ENCODE measurements around the gene CPED1. TPM values are rescaled to one million over a fixed set of nuclear protein-coding genes. Genes with fewer than 3 reads are reported as not detected.

Gene CPED1
- total RNA-seq, 2 donors from 2014 or later: 77.4 to 126 TPM

DNA sequence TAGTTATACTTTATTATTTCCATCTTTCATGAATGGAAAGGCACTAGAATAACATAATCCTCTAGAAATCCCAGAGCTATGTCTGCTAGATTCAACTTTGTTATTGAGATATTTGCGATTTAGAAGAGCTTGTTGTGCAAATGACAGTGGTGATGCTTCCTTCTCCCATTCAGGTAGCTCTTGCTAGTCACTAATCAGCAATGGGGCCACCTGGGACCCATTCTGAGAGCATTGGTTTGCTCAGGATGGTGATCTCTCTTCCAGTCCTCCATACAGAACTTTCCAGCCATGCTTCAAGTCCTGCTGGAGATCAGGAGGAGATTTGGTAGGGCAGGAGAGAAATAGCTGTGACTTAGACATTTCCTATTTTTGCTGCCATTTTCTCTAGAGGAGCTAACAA, 274.5 kb downstream of the CPED1 start:
- no peak for ATAC-seq (ENCODE audit: insufficient number of reproducible peaks, low FRiP score, low read depth)

GRCh38 chr7:121266307-121266894, 277.9 kb downstream of the CPED1 start:
- no peak overlapping the region for H3K27ac ChIP-seq
- H3K9me3 ChIP-seq: no peaks in the 10 kb centered on the region
- peaks cover 7% of the 10 kb centered on the region for H3K36me3 ChIP-seq
- no peak for ATAC-seq (ENCODE audit: insufficient number of reproducible peaks, low FRiP score, low read depth)
- no peak for DNase-seq (ENCODE audit: low spot score)
- TF ChIP-seq, protein P1, sequence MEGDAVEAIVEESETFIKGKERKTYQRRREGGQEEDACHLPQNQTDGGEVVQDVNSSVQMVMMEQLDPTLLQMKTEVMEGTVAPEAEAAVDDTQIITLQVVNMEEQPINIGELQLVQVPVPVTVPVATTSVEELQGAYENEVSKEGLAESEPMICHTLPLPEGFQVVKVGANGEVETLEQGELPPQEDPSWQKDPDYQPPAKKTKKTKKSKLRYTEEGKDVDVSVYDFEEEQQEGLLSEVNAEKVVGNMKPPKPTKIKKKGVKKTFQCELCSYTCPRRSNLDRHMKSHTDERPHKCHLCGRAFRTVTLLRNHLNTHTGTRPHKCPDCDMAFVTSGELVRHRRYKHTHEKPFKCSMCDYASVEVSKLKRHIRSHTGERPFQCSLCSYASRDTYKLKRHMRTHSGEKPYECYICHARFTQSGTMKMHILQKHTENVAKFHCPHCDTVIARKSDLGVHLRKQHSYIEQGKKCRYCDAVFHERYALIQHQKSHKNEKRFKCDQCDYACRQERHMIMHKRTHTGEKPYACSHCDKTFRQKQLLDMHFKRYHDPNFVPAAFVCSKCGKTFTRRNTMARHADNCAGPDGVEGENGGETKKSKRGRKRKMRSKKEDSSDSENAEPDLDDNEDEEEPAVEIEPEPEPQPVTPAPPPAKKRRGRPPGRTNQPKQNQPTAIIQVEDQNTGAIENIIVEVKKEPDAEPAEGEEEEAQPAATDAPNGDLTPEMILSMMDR (IDR thresholded peaks at IDR 0.05): no peak
- no peaks in the 10 kb centered on the region for H3K4me1 ChIP-seq (ENCODE audit: control insufficient read depth in 1 of 2, low read depth in 2 of 2)
- H3K4me3 ChIP-seq: no peak overlapping the region
- no peaks in the 10 kb centered on the region for H3K27me3 ChIP-seq (replicated peaks; ENCODE audit: insufficient read depth)

More for the DNA sequence above, 274.5 kb downstream of the CPED1 start:
- no peaks in the 10 kb centered on the region for H3K4me1 ChIP-seq (ENCODE audit: control insufficient read depth in 1 of 2, low read depth in 2 of 2)
- TF ChIP-seq, protein P1 (IDR thresholded peaks at IDR 0.05): no peak
- no peak for DNase-seq (ENCODE audit: low spot score)
- no peaks in the 10 kb centered on the region for H3K27me3 ChIP-seq (replicated peaks; ENCODE audit: insufficient read depth)
- peaks cover 7% of the 10 kb centered on the region for H3K36me3 ChIP-seq
- no peak overlapping the region for H3K4me3 ChIP-seq
- H3K27ac ChIP-seq: no peak overlapping the region
- H3K9me3 ChIP-seq: no peaks in the 10 kb centered on the region

DNA sequence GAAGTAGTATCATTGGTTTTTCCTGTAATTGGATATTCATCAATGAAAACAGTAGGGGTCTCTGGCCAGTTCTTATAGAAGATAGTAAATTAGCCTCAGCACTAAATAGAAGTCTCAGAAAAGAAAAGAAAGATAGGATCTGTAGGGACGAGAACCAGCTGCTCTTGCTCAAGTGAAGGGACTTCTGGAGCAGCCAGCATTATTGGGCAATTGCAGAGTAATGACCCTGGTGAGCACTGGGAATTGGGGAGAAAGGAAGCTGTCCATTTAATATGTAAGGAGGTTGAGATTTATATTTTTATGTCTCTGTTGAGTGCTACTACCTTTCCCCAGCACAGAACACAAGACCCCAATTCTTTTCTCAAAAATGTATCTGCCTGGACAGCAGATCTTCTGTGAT, 279.1 kb downstream of the CPED1 start:
- DNase-seq (ENCODE audit: low spot score) (no peak), ATAC-seq (ENCODE audit: insufficient number of reproducible peaks, low FRiP score, low read depth) (no peak)
- Histone ChIP-seq H3K4me3 (no peak overlapping the region), H3K9me3 (no peaks in the 10 kb centered on the region), H3K4me1 (ENCODE audit: control insufficient read depth in 1 of 2, low read depth in 2 of 2) (no peaks in the 10 kb centered on the region), H3K27me3 (replicated peaks; ENCODE audit: insufficient read depth) (no peaks in the 10 kb centered on the region), H3K27ac (no peak overlapping the region), H3K36me3 (peaks cover 7% of the 10 kb centered on the region)
- TF ChIP-seq, protein P1 (IDR thresholded peaks at IDR 0.05): no peak

DNA sequence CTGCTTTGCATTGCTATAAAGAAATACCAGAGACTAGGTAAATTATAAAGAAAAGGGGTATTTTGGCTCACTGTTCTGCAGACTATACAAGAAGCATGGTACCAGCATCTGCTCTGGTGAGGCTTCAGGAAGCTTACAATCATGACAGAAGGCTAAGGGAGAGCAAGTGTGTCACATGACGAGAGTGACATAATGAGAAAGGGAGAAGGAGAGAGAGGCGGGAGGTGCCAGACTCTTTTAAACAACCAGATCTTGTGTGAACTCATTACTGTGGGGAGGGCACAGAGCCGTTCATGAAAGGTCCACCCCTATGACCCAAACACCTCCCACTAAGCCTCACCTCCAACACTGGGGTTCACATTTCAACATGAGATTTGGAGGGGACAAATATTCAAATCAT, 281.3 kb downstream of the CPED1 start:
- TF ChIP-seq, protein P1 (IDR thresholded peaks at IDR 0.05): no peak
- H3K4me1 ChIP-seq (ENCODE audit: control insufficient read depth in 1 of 2, low read depth in 2 of 2): no peaks in the 10 kb centered on the region
- no peaks in the 10 kb centered on the region for H3K27me3 ChIP-seq (replicated peaks; ENCODE audit: insufficient read depth)
- peaks cover 6% of the 10 kb centered on the region for H3K36me3 ChIP-seq
- DNase-seq (ENCODE audit: low spot score) (no peak), ATAC-seq (ENCODE audit: insufficient number of reproducible peaks, low FRiP score, low read depth) (no peak)
- H3K9me3 ChIP-seq: no peaks in the 10 kb centered on the region
- no peak overlapping the region for H3K27ac ChIP-seq
- H3K4me3 ChIP-seq: no peak overlapping the region

GRCh38 chr7:121271098-121271497, 282.6 kb downstream of the CPED1 start:
- H3K27me3 ChIP-seq (replicated peaks; ENCODE audit: insufficient read depth): no peaks in the 10 kb centered on the region
- no peak for ATAC-seq (ENCODE audit: insufficient number of reproducible peaks, low FRiP score, low read depth)
- no peak for DNase-seq (ENCODE audit: low spot score)
- TF ChIP-seq, protein P1 (IDR thresholded peaks at IDR 0.05): no peak
- no peaks in the 10 kb centered on the region for H3K4me1 ChIP-seq (ENCODE audit: control insufficient read depth in 1 of 2, low read depth in 2 of 2)
- no peaks in the 10 kb centered on the region for H3K9me3 ChIP-seq
- H3K4me3 ChIP-seq: no peak overlapping the region
- no peak overlapping the region for H3K27ac ChIP-seq
- H3K36me3 ChIP-seq: peaks cover 4% of the 10 kb centered on the region
